Gastrocnemius medialis (tissue), 4 donors: ENCODE data around the gene LTBP1.

Experiments
- CTCF ChIP-seq, 5 experiments: fragments of 450-650 bp in 3 of 5; fragments of 200-600 bp in 2 of 5; sonication (generic) in 2 of 5; IDR thresholded peaks in 4 of 5; conservative IDR thresholded peaks in 1 of 5; 1 replicate in 4 of 5; 2 replicates in 1 of 5; pipeline ENCODE4 v1.5.1; 2016 to 2019; ENCODE audit warnings: antibody characterized with exemption in 5 of 5, mild to moderate bottlenecking in 3 of 5, moderate library complexity in 3 of 5
- POLR2A ChIP-seq, 2 donors: fragments of 450-650 bp; IDR thresholded peaks; one replicate each; pipeline ENCODE4 v1.6.1; 2017; ENCODE audit warnings: antibody characterized with exemption in 2 of 2, mild to moderate bottlenecking in 2 of 2, moderate library complexity in 2 of 2

- no peak for TF ChIP-seq POLR2A (IDR thresholded peaks at IDR 0.05)
- TF ChIP-seq CTCF (IDR thresholded peaks at IDR 0.05 in 4 of 5, conservative IDR thresholded peaks at IDR 0.05 in 1 of 5), result no peak
Measured at GRCh38 chr2:33005057-33005456, 58.3 kb downstream of the LTBP1 start.
